HepG2 (cell line): ENCODE data around the gene CA14. TPM values are rescaled to one million over a fixed set of nuclear protein-coding genes. Genes with fewer than 3 reads are reported as not detected.

Experiments used
- BCLAF1 ChIP-seq: fragments of 450-650 bp; IDR thresholded peaks from 2 replicates; pipeline ENCODE4 v1.6.1; 2017; ENCODE audit warnings: mild to moderate bottlenecking
- ETV5 ChIP-seq: IDR thresholded peaks from 2 replicates; pipeline ENCODE4 v1.6.1; 2018; ENCODE audit warnings: missing biosample characterization, missing genetic modification reagents, inconsistent platforms, borderline replicate concordance
- FOSL2 ChIP-seq: sonication (generic); formaldehyde crosslinking; IDR thresholded peaks from 2 replicates; pipeline ENCODE4 v1.4.0; 2020; ENCODE audit warnings: missing genetic modification reagents
- IKZF4 ChIP-seq: sonication (generic); formaldehyde crosslinking; IDR thresholded peaks from 2 replicates; pipeline ENCODE4 v1.5.1; 2020; ENCODE audit warnings: borderline replicate concordance, mild to moderate bottlenecking, low read depth, missing genetic modification reagents; ENCODE audit errors: not compliant biosample characterization
- ISL2 ChIP-seq: sonication (generic); formaldehyde crosslinking; IDR thresholded peaks from 2 replicates; pipeline ENCODE4 v1.5.0; 2020; ENCODE audit warnings: missing genetic modification reagents
- MAF1 ChIP-seq: sonication (generic); formaldehyde crosslinking; IDR thresholded peaks from 2 replicates; pipeline ENCODE4 v1.5.0; 2020; ENCODE audit warnings: missing genetic modification reagents, borderline replicate concordance
- MEF2D ChIP-seq: sonication (generic); formaldehyde crosslinking; IDR thresholded peaks from 2 replicates; pipeline ENCODE4 v1.5.1; 2020; ENCODE audit warnings: mild to moderate bottlenecking, missing genetic modification reagents
- NFATC3 ChIP-seq: sonication (generic); formaldehyde crosslinking; IDR thresholded peaks from 2 replicates; pipeline ENCODE4 v1.5.1; 2020; ENCODE audit warnings: mild to moderate bottlenecking, missing genetic modification reagents
- RBFOX2 ChIP-seq: fragments of 200-400 bp; formaldehyde crosslinking; IDR thresholded peaks from 2 replicates; pipeline ENCODE4 v1.6.1; 2017; ENCODE audit warnings: low read depth, mild to moderate bottlenecking, low read length
- RBM22 ChIP-seq: fragments of 200-400 bp; formaldehyde crosslinking; optimal IDR thresholded peaks from 2 replicates; pipeline ENCODE3; 2017; ENCODE audit warnings: mild to moderate bottlenecking, low read length, moderate library complexity
- REPIN1 ChIP-seq: sonication (generic); formaldehyde crosslinking; IDR thresholded peaks from 2 replicates; pipeline ENCODE4 v1.8.0; 2022; ENCODE audit warnings: missing genetic modification reagents, low read depth, mild to moderate bottlenecking, borderline replicate concordance
- YY1 ChIP-seq: IDR thresholded peaks from 2 replicates; pipeline ENCODE4 v1.6.1; 2011; ENCODE audit warnings: low read length, low read depth, moderate library complexity, mild to moderate bottlenecking; ENCODE audit not compliant: insufficient read depth, insufficient replicate concordance
- ZBTB40 ChIP-seq, 2 experiments: fragments of 450-650 bp in 1 of 2; sonication (generic) in 1 of 2; formaldehyde crosslinking in 1 of 2; IDR thresholded peaks; 2 replicates each; pipeline versions ENCODE4 v1.6.1 to v1.8.0; 2016 to 2022; ENCODE audit warnings: antibody characterized with exemption in 1 of 2, mild to moderate bottlenecking in 1 of 2, missing genetic modification reagents in 1 of 2
- ZNF121 ChIP-seq: sonication (generic); formaldehyde crosslinking; IDR thresholded peaks from 2 replicates; pipeline ENCODE4 v1.5.0; 2020; ENCODE audit warnings: mild to moderate bottlenecking, missing genetic modification reagents
- polyA plus RNA-seq, 8 experiments: library from polyadenylated mRNA; depleted of rRNA in 3 of 8; stranded (reverse) in 7 of 8; unstranded in 1 of 8; fragments of >200 nt; fragmentation: Illumina TruSeq in 4 of 8; extraction: Trizol in 4 of 8; gene quantifications; 2 replicates each; pipeline versions ENCODE4 v1.2.1 to v1.2.3, GENCODE V29; 2011 to 2016; ENCODE audit warnings: low read depth in 4 of 8, missing spikeins in 1 of 8, mixed read lengths in 1 of 8; ENCODE audit not compliant: insufficient read depth in 1 of 8
- total RNA-seq, 5 experiments: library from RNA; depleted of rRNA; stranded (reverse); fragments of >200 nt; fragmentation: Illumina TruSeq; extraction: Trizol; gene quantifications; 2 replicates each; pipeline ENCODE4 v1.2.3, GENCODE V29; 2016; ENCODE audit warnings: low read depth in 1 of 5
- TF ChIP-seq, protein P1 (sequence below): IDR thresholded peaks from 2 replicates; pipeline ENCODE4 v1.6.1; 2018; ENCODE audit warnings: missing genetic modification reagents

Gene CA14
- total and polyA plus RNA-seq, 2 of the 13 experiments (the other 11 are each of a cell fraction or from before 2014, with no cell fraction given) = 2.4 to 8.5 TPM

DNA sequence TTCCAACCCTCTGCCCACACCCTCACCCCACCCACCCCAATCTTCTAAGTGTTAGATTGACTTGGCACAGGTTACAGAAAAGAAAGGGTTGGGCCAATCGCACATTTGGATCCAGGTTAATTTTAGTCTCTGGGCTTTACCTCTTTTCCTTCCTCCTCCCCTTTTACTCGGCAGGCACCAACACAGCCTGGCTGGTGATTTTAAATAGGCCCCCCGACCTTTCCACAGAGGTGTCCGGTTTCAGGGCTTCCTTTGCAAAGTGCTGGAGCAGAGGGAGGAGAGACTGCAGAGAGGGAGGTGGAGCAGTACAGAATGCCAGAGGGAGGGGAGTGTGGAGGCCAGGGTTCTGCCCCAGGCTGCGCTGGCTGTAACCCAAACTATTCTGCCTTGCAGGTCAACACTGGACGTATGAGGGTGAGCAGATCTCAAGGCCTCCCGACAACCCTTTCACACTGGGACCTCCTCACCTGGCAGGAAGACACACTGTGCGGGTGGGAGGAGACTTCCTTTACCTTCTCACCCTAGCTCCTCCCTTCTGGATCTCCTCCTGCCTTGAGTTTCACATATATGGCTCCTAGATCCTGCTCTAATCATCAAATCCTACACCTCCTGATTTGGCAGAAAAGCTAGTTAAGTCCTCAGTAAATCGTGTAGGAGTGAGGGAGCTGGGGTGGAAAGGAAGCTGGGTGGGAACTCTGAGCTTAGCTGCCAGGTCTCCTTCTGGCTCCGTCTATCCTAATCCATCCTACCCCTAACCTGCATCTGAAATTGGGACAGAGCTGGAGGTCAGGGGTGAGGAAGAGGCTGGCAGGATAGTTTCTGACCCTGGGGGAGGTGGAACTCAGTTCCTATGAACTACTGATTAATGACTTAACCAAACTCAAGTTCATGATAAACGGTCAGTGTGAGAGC lies 2.4 kb downstream of the CA14 start (continued):
- TF ChIP-seq ZBTB40 (IDR thresholded peaks at IDR 0.05) = no peak
- TF ChIP-seq ZBTB40 (CRISPR knock-in tag; IDR thresholded peaks at IDR 0.05) = no peak
- TF ChIP-seq ISL2 (CRISPR knock-in tag) = no peak
- TF ChIP-seq FOSL2 (CRISPR knock-in tag) = no peak
- TF ChIP-seq MEF2D (CRISPR knock-in tag) = no peak
- peak; percentile 52; the same call in 1 of the 2 replicates for TF ChIP-seq ZNF121 (CRISPR knock-in tag)
- TF ChIP-seq NFATC3 (CRISPR knock-in tag) = no peak
- no peak for TF ChIP-seq BCLAF1
- TF ChIP-seq, protein P1, sequence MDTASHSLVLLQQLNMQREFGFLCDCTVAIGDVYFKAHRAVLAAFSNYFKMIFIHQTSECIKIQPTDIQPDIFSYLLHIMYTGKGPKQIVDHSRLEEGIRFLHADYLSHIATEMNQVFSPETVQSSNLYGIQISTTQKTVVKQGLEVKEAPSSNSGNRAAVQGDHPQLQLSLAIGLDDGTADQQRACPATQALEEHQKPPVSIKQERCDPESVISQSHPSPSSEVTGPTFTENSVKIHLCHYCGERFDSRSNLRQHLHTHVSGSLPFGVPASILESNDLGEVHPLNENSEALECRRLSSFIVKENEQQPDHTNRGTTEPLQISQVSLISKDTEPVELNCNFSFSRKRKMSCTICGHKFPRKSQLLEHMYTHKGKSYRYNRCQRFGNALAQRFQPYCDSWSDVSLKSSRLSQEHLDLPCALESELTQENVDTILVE = no peak
- TF ChIP-seq MAF1 (CRISPR knock-in tag) = no peak
- no peak for TF ChIP-seq RBFOX2
- no peak for TF ChIP-seq RBM22
- TF ChIP-seq IKZF4 = no peak
- no peak for TF ChIP-seq REPIN1 (CRISPR knock-in tag)
- no peak for TF ChIP-seq YY1
- TF ChIP-seq ETV5 (CRISPR knock-in tag) = no peak
